Fibroblast of pulmonary artery (primary cell): ENCODE results near the gene TTC28.

Experiments
- DNase-seq: peaks from one replicate; pipeline ENCODE4 v3.0.0-alpha.2; 2010; ENCODE audit warnings: low read depth
- H3K4me3 ChIP-seq: replicated peaks from 2 replicates; pipeline ENCODE4 v1.5.1; 2011; ENCODE audit warnings: low read depth, mild to moderate bottlenecking, control low read depth, low read length, moderate library complexity
- TF ChIP-seq, protein P1 (sequence below): IDR thresholded peaks from 2 replicates; pipeline ENCODE4 v1.5.1; 2011; ENCODE audit warnings: mild to moderate bottlenecking, control low read depth, low read length, inconsistent platforms; ENCODE audit errors: missing control alignments

The TTC28 gene

GRCh38 chr22:28656181-28656580 is 23.5 kb downstream of the TTC28 start:
- TF ChIP-seq, protein P1, sequence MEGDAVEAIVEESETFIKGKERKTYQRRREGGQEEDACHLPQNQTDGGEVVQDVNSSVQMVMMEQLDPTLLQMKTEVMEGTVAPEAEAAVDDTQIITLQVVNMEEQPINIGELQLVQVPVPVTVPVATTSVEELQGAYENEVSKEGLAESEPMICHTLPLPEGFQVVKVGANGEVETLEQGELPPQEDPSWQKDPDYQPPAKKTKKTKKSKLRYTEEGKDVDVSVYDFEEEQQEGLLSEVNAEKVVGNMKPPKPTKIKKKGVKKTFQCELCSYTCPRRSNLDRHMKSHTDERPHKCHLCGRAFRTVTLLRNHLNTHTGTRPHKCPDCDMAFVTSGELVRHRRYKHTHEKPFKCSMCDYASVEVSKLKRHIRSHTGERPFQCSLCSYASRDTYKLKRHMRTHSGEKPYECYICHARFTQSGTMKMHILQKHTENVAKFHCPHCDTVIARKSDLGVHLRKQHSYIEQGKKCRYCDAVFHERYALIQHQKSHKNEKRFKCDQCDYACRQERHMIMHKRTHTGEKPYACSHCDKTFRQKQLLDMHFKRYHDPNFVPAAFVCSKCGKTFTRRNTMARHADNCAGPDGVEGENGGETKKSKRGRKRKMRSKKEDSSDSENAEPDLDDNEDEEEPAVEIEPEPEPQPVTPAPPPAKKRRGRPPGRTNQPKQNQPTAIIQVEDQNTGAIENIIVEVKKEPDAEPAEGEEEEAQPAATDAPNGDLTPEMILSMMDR, result no peak
- H3K4me3 ChIP-seq, result no peak overlapping the region
- no peak for DNase-seq

DNA sequence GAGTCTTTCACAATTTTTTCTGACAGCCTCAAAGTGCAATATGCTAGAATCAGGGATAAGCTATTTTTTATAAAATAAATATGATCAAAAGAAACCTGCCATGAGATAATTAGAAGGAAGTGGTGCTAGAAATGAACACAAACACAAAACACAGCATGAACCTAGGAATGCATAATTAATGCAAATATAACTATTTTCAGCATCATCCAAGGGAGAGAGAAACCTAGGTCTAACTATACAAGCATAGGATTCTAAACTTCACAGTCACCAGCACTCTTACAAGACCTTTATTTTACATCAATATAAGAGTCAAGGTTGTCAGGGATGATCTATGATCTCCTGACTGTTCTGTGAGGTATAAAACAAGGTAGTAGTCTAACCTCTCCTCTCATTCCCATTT is 29.2 kb downstream of the TTC28 start:
- TF ChIP-seq, protein P1, result no peak
- no peak for DNase-seq
- H3K4me3 ChIP-seq, result no peak overlapping the region

DNA sequence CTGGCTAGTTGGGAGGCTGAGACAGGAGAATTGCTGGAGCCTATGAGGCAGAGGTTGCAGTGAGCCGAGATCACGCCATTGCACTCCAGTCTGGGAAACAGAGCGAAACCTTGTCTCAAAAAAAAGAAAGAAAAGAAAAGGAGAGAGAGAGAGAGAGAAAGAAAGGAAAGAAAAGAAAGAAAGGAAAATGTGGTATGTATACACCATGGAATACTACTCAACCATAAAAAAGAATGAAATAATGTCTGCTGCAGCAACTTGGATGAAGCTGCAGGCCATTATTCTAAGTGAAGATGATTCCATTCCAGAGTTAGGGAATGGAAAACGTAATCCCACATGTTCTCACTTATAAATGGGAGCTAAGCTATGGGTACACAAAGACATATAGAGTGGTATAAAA is 30.8 kb downstream of the TTC28 start:
- DNase-seq, result no peak
- no peak overlapping the region for H3K4me3 ChIP-seq
- TF ChIP-seq, protein P1, result no peak

- no peak for DNase-seq
- TF ChIP-seq, protein P1, result no peak
- H3K4me3 ChIP-seq, result no peak overlapping the region
Observed at GRCh38 chr22:28647216-28647615, 32.4 kb downstream of the TTC28 start.

DNA sequence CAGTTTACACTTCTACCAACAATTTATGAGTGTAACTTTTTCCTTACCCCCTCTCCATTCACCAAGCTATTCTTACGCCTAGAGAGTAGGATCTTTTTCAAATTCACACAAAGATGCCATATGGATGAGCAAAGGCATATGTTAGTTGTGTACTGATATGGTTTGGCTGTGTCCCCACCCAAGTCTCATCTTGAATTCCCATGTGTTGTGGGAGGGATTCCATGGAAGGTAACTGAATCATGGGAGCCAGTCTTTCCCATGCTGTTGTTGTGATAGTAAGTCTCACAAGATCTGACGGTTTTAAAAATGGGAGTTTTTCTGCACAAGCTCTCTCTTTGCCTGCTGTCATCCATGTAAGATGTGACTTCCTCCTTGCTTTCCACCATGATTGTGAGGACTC is 40.3 kb downstream of the TTC28 start:
- TF ChIP-seq, protein P1, result no peak
- DNase-seq, result no peak
- no peak overlapping the region for H3K4me3 ChIP-seq

GRCh38 chr22:28637225-28637624 is 42.4 kb downstream of the TTC28 start:
- DNase-seq, result no peak
- TF ChIP-seq, protein P1, result no peak
- H3K4me3 ChIP-seq, result no peak overlapping the region

DNA sequence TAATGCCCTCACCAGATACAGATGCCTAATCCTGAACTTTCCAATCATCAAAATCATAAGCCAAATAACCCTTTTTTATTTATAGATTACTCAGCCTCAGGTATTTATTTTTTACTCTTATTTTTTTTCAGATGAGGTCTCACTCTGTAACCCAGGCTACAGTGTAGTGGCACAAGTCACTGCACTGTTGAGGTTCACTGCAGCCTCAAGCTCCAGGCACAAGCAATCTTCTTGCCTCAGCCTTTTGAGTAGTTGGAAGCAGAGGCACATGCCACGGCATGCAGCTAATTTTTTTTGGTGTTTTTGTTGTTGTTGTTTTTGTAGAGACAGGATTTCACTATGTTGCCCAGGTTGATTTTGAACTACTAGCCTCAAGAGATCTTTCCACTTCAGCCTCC is 49.5 kb downstream of the TTC28 start:
- H3K4me3 ChIP-seq, result no peak overlapping the region
- DNase-seq, result no peak
- TF ChIP-seq, protein P1, result no peak
